Measurements from ENCODE around the gene PGP. TPM values are rescaled to one million over a fixed set of nuclear protein-coding genes. Genes with fewer than 3 reads are reported as not detected.

Gene PGP
- total RNA-seq, 1 experiment from 2014 or later = 82.0 TPM

GRCh38 chr16:2183671-2184070 lies 31.0 kb downstream of the PGP start:
- DNase-seq (ENCODE audit: low spot score) = no peak

- DNase-seq (ENCODE audit: low spot score) = no peak
These were observed 32.7 kb downstream of the PGP start for GRCh38 chr16:2181952-2182351.

- no peak for DNase-seq (ENCODE audit: low spot score)
These were observed 33.4 kb downstream of the PGP start for GRCh38 chr16:2180962-2181923.

- DNase-seq (ENCODE audit: low spot score) = no peak
These were observed 34.2 kb downstream of the PGP start for GRCh38 chr16:2180461-2180860.

GRCh38 chr16:2179576-2179975 lies 35.1 kb downstream of the PGP start:
- DNase-seq (ENCODE audit: low spot score) = no peak

GRCh38 chr16:2179107-2179501 lies 35.5 kb downstream of the PGP start:
- DNase-seq (ENCODE audit: low spot score) = no peak

- no peak for DNase-seq (ENCODE audit: low spot score)
These were observed 36.1 kb downstream of the PGP start for GRCh38 chr16:2178321-2179106.

GRCh38 chr16:2177561-2177960 lies 37.1 kb downstream of the PGP start:
- no peak for DNase-seq (ENCODE audit: low spot score)

- no peak for DNase-seq (ENCODE audit: low spot score)
These were observed 37.5 kb downstream of the PGP start for GRCh38 chr16:2177101-2177500.

GRCh38 chr16:2176047-2176446 lies 38.6 kb downstream of the PGP start:
- no peak for DNase-seq (ENCODE audit: low spot score)

- DNase-seq (ENCODE audit: low spot score) = no peak
These were observed 39.2 kb downstream of the PGP start for GRCh38 chr16:2175454-2175853.

- DNase-seq (ENCODE audit: low spot score) = no peak
These were observed 40.1 kb downstream of the PGP start for GRCh38 chr16:2174396-2175131.

GRCh38 chr16:2173916-2174315 lies 40.7 kb downstream of the PGP start:
- DNase-seq (ENCODE audit: low spot score) = no peak

- DNase-seq (ENCODE audit: low spot score) = no peak
These were observed 41.3 kb downstream of the PGP start for GRCh38 chr16:2173366-2173765.

GRCh38 chr16:2172688-2173335 lies 41.8 kb downstream of the PGP start:
- no peak for DNase-seq (ENCODE audit: low spot score)

GRCh38 chr16:2171601-2172178 lies 43.0 kb downstream of the PGP start:
- no peak for DNase-seq (ENCODE audit: low spot score)

- no peak for DNase-seq (ENCODE audit: low spot score)
These were observed 43.8 kb downstream of the PGP start for GRCh38 chr16:2170587-2171435.

- no peak for DNase-seq (ENCODE audit: low spot score)
These were observed 44.6 kb downstream of the PGP start for GRCh38 chr16:2170080-2170479.

- no peak for DNase-seq (ENCODE audit: low spot score)
These were observed 47.5 kb downstream of the PGP start for GRCh38 chr16:2167068-2167638.
